ENCODE measurements around the gene U2SURP. TPM values are rescaled to one million over a fixed set of nuclear protein-coding genes. Genes with fewer than 3 reads are reported as not detected.

The U2SURP gene
- total RNA-seq, 1 donor from 2014 or later, result 232 TPM

DNA sequence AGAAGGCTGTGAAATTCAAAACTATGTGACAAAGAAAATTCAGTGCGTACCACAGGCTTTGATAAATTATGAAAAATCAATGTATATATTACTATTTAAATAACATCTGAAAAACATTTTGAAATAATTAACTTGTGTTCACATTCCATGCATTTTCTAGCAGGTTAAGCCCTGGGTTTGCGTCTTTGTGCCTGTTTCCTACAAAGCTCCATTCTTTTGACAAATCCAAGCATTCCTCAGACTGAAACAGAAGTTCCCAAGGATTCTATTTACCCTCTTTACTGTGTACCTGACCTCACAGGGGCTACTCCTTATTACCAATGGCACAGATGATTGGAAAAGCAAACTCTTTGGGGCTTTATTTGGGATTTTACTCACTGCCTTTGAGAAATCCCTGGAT is 39.8 kb upstream of the U2SURP start:
- Mint-ChIP-seq H3K27me3 (ENCODE audit: insufficient read depth, low read depth) (peaks cover 19% of the 10 kb centered on the region), H3K9me3 (peaks cover 13% of the 10 kb centered on the region), H3K36me3 (peaks cover 9% of the 10 kb centered on the region), H3K27ac (peak overlapping the region; percentile 23), H3K4me1 (peaks cover 22% of the 10 kb centered on the region), H3K4me3 (peak overlapping the region; percentile 93)
- H3K27ac ChIP-seq, result no peak overlapping the region
- peaks cover 58% of the 10 kb centered on the region for H3K27me3 ChIP-seq
- peak; percentile 47 for DNase-seq (ENCODE audit: low spot score)
- H3K4me2 ChIP-seq, result peak overlapping the region; percentile 14
- H3K4me1 ChIP-seq, result peaks cover 3% of the 10 kb centered on the region
- H3K36me3 ChIP-seq, result no peaks in the 10 kb centered on the region
- H4K20me1 ChIP-seq (ENCODE audit: low read depth), result no peaks in the 10 kb centered on the region
- no peaks in the 10 kb centered on the region for H3K79me2 ChIP-seq (ENCODE audit: low read depth)
- TF ChIP-seq EZH2 (IDR thresholded peaks at IDR 0.05), result no peak
- TF ChIP-seq EZH2phosphoT487 (IDR thresholded peaks at IDR 0.05), result no peak
- TF ChIP-seq, protein P1, sequence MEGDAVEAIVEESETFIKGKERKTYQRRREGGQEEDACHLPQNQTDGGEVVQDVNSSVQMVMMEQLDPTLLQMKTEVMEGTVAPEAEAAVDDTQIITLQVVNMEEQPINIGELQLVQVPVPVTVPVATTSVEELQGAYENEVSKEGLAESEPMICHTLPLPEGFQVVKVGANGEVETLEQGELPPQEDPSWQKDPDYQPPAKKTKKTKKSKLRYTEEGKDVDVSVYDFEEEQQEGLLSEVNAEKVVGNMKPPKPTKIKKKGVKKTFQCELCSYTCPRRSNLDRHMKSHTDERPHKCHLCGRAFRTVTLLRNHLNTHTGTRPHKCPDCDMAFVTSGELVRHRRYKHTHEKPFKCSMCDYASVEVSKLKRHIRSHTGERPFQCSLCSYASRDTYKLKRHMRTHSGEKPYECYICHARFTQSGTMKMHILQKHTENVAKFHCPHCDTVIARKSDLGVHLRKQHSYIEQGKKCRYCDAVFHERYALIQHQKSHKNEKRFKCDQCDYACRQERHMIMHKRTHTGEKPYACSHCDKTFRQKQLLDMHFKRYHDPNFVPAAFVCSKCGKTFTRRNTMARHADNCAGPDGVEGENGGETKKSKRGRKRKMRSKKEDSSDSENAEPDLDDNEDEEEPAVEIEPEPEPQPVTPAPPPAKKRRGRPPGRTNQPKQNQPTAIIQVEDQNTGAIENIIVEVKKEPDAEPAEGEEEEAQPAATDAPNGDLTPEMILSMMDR (IDR thresholded peaks at IDR 0.05), result no peak
- H3K9me3 ChIP-seq (ENCODE audit: low read depth), result no peaks in the 10 kb centered on the region
- no peak overlapping the region for H3K4me3 ChIP-seq
- H3K9ac ChIP-seq, result no peak overlapping the region
- no peak overlapping the region for H2AFZ ChIP-seq (replicated peaks)
- H3F3A ChIP-seq (ENCODE audit: low read depth), result peaks cover 23% of the 10 kb centered on the region

GRCh38 chr3:142962175-142962519 is 39.2 kb upstream of the U2SURP start:
- TF ChIP-seq EZH2 (IDR thresholded peaks at IDR 0.05), result no peak
- TF ChIP-seq EZH2phosphoT487 (IDR thresholded peaks at IDR 0.05), result no peak
- TF ChIP-seq, protein P1 (IDR thresholded peaks at IDR 0.05), result no peak
- Histone ChIP-seq H3K9me3 (ENCODE audit: low read depth) (no peaks in the 10 kb centered on the region), H3K27ac (no peak overlapping the region), H3K4me2 (no peak overlapping the region), H3K27me3 (peaks cover 60% of the 10 kb centered on the region), H3K4me1 (peaks cover 3% of the 10 kb centered on the region), H4K20me1 (ENCODE audit: low read depth) (no peaks in the 10 kb centered on the region), H2AFZ (replicated peaks) (no peak overlapping the region), H3K36me3 (no peaks in the 10 kb centered on the region), H3K79me2 (ENCODE audit: low read depth) (no peaks in the 10 kb centered on the region), H3K4me3 (no peak overlapping the region), H3K9ac (no peak overlapping the region), H3F3A (ENCODE audit: low read depth) (peaks cover 23% of the 10 kb centered on the region)
- peaks cover 9% of the 10 kb centered on the region for H3K36me3 Mint-ChIP-seq
- H3K4me1 Mint-ChIP-seq, result peaks cover 19% of the 10 kb centered on the region
- peaks cover 13% of the 10 kb centered on the region for H3K9me3 Mint-ChIP-seq
- peak overlapping the region; percentile 93 for H3K4me3 Mint-ChIP-seq
- no peak for DNase-seq (ENCODE audit: low spot score)
- peaks cover 19% of the 10 kb centered on the region for H3K27me3 Mint-ChIP-seq (ENCODE audit: insufficient read depth, low read depth)
- peak overlapping the region; percentile 23 for H3K27ac Mint-ChIP-seq

DNA sequence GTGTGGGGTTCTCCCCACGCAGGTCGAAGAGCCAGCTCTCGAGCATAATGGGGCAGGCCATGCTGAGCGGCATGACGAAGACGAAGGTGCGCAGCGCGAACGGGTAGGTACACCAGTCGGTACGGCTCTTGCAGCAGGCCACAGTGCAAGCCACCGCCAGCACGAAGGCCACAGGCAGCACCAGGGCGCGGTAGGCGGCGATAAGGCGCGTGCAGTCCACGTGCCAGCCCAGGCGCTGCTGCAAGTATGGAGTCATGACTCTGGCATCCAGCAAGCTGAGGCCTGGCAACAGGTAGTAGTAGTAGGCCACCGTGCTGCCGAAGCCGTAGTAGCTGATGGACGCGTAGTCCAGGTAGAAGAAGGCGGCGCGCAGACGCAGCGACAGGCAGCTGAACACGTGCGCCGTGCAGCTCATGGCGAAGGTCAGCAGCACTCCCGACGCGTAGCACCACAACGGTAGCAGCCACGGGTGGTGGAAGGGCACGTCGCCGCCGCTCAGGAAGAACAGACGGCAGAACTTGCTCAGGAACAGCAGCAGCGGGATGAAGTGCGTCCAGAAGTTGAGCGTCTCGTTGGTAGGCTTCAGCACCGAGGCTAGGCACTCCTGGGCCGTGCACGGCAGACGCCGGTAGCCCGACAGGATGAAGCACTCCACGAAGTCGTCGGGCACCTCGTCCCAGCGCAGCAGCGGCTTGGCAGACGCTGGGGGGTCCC is 38.7 kb upstream of the U2SURP start:
- Histone ChIP-seq H3K79me2 (ENCODE audit: low read depth) (no peaks in the 10 kb centered on the region), H3K4me1 (peaks cover 3% of the 10 kb centered on the region), H3K9ac (no peak overlapping the region), H3K27me3 (peaks cover 60% of the 10 kb centered on the region), H4K20me1 (ENCODE audit: low read depth) (no peaks in the 10 kb centered on the region), H3F3A (ENCODE audit: low read depth) (peaks cover 23% of the 10 kb centered on the region), H2AFZ (replicated peaks) (peak overlapping the region; percentile 100), H3K27ac (no peak overlapping the region), H3K4me2 (peak overlapping the region; percentile 76), H3K4me3 (peak overlapping the region; percentile 93), H3K9me3 (ENCODE audit: low read depth) (no peaks in the 10 kb centered on the region), H3K36me3 (no peaks in the 10 kb centered on the region)
- Mint-ChIP-seq H3K4me1 (peaks cover 14% of the 10 kb centered on the region), H3K36me3 (peaks cover 9% of the 10 kb centered on the region), H3K4me3 (peak overlapping the region; percentile 93), H3K27ac (peak overlapping the region; percentile 23), H3K27me3 (ENCODE audit: insufficient read depth, low read depth) (peaks cover 19% of the 10 kb centered on the region), H3K9me3 (peaks cover 13% of the 10 kb centered on the region)
- TF ChIP-seq EZH2 (IDR thresholded peaks at IDR 0.05), result no peak
- TF ChIP-seq, protein P1 (IDR thresholded peaks at IDR 0.05), result no peak
- no peak for TF ChIP-seq EZH2phosphoT487 (IDR thresholded peaks at IDR 0.05)
- DNase-seq (ENCODE audit: low spot score), result no peak
